Retinal pigment epithelial cell (primary cell): ENCODE results near the gene CLIP2.

Source experiments
- DNase-seq: peaks from one replicate; pipeline ENCODE4 v3.0.0-alpha.2; 2010; ENCODE audit warnings: low read depth
- H3K4me3 ChIP-seq: 2 replicates; pipeline ENCODE4 v1.5.1; 2011; ENCODE audit warnings: mild to moderate bottlenecking, low read length, control low read depth, moderate library complexity
- TF ChIP-seq, protein P1 (sequence below): conservative IDR thresholded peaks from 2 replicates; pipeline ENCODE4 v1.5.1; 2011; ENCODE audit warnings: low read depth, low read length, control low read depth, inconsistent platforms

Gene CLIP2

DNA sequence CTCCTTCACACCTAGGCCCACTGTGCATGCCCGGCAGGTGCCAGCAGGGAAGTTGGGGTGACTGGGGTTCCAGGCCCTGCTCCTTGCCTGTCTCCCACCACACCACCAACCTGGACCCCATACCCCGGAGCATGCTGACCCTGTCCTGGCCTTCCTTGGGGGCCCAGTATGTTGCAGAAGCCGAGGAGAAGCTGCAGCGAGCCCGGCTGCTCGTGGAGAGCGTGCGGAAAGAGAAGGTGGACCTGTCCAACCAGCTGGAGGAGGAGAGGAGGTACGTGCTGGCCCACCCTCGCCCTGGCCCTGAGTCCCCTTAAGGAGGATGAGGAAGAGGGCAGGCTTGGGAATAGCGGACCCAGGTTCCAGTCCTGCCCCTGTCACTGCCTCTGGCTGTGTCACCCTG, 70.8 kb downstream of the CLIP2 start:
- H3K4me3 ChIP-seq: no peak overlapping the region
- DNase-seq: no peak
- TF ChIP-seq, protein P1, sequence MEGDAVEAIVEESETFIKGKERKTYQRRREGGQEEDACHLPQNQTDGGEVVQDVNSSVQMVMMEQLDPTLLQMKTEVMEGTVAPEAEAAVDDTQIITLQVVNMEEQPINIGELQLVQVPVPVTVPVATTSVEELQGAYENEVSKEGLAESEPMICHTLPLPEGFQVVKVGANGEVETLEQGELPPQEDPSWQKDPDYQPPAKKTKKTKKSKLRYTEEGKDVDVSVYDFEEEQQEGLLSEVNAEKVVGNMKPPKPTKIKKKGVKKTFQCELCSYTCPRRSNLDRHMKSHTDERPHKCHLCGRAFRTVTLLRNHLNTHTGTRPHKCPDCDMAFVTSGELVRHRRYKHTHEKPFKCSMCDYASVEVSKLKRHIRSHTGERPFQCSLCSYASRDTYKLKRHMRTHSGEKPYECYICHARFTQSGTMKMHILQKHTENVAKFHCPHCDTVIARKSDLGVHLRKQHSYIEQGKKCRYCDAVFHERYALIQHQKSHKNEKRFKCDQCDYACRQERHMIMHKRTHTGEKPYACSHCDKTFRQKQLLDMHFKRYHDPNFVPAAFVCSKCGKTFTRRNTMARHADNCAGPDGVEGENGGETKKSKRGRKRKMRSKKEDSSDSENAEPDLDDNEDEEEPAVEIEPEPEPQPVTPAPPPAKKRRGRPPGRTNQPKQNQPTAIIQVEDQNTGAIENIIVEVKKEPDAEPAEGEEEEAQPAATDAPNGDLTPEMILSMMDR: no peak

DNA sequence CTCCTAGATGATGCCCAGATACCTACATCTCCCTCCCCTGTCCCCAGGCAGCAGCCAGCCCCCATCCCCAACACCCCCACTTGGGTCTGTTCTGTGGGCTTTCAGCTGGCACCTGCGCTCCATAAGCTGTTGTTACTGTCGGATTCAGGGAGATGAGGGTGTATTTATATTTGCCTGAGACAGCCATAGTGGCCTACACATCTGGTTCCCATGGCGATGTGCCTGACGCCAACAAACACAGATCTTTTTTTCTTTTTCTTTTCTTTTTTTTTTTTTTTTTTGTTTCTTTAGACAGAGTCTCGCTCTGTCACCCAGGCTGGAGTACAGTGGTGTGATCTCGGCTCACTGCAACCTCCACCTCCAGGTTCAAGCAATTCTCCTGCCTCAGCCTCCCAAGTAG, 73.1 kb downstream of the CLIP2 start:
- H3K4me3 ChIP-seq: no peak overlapping the region
- TF ChIP-seq, protein P1: no peak
- no peak for DNase-seq

DNA sequence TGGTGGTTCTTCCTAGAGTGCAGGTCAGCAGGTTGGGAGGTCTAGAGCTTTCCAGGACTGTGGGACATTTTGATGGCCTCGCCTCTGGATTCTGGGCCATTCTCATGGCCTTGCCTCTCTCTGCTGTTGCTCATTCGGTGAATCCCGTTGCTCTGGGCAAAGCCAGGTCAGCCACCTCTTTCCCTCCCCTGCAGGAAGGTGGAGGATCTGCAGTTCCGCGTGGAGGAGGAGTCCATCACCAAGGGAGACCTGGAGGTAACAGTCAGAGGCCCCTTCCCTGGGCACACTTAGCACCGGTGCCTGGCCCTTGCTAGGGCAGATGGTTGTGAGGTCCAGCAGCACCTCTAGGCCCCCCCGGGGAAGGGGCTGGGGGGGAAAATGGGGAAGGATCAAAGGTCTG, 74.9 kb downstream of the CLIP2 start:
- no peak overlapping the region for H3K4me3 ChIP-seq
- TF ChIP-seq, protein P1: peak; percentile 32
- no peak for DNase-seq

DNA sequence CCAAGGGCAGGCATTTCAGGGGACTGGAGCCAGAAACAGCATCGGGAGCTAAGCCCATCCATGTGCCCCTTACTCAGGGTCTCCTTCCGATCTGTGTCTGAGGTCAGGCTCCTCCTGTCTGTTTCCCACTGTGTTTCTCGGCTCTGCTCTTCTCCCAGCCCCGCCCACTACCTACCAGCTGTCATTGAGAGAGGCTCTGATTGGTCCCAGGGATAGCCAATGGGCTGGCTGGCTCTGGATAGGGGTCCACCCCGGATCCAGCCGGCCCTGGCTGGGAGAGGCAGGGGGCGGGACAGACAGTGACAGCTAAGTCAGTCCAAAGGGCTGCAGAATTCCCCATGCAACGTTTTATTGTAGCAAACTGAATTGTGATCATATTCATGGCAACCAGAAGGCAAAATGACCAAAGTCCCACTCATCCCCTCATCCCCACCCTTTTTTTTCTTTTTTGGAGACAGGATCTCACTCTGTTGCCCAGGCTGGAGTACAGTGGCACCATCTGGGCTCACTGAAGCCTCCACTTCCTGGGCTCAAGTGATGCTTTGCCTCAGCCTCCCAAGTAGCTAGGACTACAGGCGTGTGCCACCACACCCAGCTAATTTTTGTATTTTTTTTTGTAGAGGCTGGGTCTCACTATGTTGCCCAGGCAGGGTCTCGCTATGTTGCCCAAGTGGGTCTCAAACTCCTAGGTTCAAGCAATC, 76.3 kb downstream of the CLIP2 start:
- H3K4me3 ChIP-seq: no peak overlapping the region
- no peak for DNase-seq
- TF ChIP-seq, protein P1: no peak

DNA sequence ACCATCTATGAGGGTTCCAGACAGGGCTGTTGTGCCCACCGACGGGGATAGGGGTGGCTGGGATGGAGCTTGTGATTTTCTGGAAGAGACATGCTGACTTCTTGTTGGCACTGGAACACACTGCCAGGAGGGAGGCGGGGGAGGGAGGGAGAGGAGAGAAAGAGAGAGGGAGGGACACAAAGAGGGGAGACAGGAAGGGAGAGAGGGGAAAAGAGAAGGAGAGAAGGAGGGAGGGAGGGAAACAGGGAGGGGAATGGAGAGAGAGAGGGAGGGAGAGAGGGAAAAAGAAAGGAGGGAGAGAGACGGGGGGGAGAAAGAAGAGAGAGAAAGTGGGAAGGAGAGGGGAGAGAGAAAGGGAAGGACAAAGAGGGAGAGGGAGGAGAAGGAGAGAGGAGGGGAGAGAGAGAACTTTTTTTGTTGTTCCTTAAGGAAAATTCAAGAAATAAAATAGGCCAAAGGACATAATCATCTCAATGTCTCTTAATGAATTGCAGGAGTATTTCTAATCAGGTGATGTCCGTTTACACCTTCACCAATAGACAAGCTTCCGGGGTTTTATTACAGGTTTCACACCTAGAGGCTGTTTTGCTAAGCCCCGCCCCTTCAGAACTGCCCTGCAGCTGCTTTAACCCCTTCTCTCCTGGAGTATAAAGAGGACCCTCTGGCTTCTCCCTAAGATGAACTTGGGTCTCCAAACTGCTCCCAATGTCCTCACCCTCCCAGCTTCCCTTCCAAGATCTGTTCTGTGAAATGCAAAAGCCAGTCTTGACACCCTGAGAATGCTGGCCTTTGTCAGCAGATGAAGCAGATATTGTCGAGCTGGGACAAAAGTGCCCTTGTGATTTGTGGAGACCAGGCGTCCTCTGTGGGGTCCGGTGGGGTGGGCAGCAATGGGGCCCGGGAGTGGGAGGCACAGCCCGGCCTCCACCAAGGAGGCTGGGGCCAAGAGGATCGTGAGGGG, 82.5 kb downstream of the CLIP2 start:
- TF ChIP-seq, protein P1: no peak
- no peak overlapping the region for H3K4me3 ChIP-seq
- no peak for DNase-seq

DNA sequence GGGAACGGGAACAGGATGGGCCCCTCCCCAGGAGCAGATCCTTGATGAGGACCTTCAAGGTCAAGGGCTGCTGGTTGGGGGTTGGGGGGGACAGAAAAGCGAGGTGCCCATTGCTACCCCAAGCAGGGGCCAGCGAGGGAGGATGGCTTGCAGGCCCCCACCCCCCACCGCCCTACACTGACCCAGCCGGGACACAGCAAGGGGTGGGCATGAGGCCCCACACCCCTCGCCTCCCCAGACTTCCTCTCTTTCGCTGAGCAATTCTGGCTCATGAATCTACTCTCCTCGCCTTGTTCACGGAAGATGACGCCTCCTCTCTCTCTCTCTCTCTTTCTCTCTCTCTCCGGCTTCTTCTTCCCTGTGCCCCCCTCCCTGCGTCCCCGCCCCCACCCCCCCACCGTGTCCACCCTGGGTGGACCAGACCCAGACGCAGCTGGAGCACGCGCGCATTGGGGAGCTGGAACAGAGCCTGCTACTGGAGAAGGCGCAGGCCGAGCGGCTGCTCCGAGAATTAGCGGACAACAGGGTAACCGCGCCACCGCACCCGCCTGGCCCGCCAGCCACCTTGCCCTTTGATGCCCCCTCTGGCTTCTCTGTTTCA, 83.4 kb downstream of the CLIP2 start:
- TF ChIP-seq, protein P1: no peak
- H3K4me3 ChIP-seq: no peak overlapping the region
- no peak for DNase-seq
